Naive B cell (primary cell): ENCODE data around the gene TCP11L1. TPM values are rescaled to one million over a fixed set of nuclear protein-coding genes. Genes with fewer than 3 reads are reported as not detected.
A peak's percentile ranks its signal among the peaks of the same experiment; 100 is the strongest.
"Not testable (repeated sequence)": the region's sequence is repeated elsewhere in the genome, so short reads cannot be mapped to it uniquely, and the experiment has no call there.

Experiments
- ATAC-seq, 2 donors: fragments of 150-1000 bp; cut with Tn5 transposase; 2 replicates each; pipeline ENCODE4 v1.10.0; 2021; ENCODE audit warnings: low read depth in 2 of 2, mild to moderate bottlenecking in 2 of 2, moderate library complexity in 2 of 2
- DNase-seq: peaks from one replicate; pipeline ENCODE4 v3.0.0; 2022
- H3K27ac Mint-ChIP-seq, 6 donors: one replicate each; pipeline ENCODE4 v1.8.0; 2020 to 2022; ENCODE audit warnings: mild to moderate bottlenecking in 6 of 6, mixed read lengths in 6 of 6, moderate library complexity in 5 of 6, inconsistent platforms in 2 of 6
- H3K27me3 Mint-ChIP-seq, 3 donors: one replicate each; pipeline ENCODE4 v1.8.0; 2021 to 2022; ENCODE audit warnings: mixed read lengths in 3 of 3, mild to moderate bottlenecking in 1 of 3
- H3K36me3 Mint-ChIP-seq, 2 donors: one replicate each; pipeline ENCODE4 v1.8.0; 2020 to 2022; ENCODE audit warnings: mixed read lengths in 2 of 2, inconsistent platforms in 1 of 2, mild to moderate bottlenecking in 1 of 2
- H3K4me1 Mint-ChIP-seq, 3 donors: one replicate each; pipeline ENCODE4 v1.8.0; 2020 to 2022; ENCODE audit warnings: mixed read lengths in 3 of 3, inconsistent platforms in 1 of 3, mild to moderate bottlenecking in 1 of 3, moderate library complexity in 1 of 3
- H3K4me3 Mint-ChIP-seq, 8 donors: one replicate each; pipeline ENCODE4 v1.8.0; 2020 to 2022; ENCODE audit warnings: mild to moderate bottlenecking in 8 of 8, mixed read lengths in 8 of 8, moderate library complexity in 8 of 8, inconsistent platforms in 2 of 8
- H3K9me3 Mint-ChIP-seq, 7 donors: one replicate each; pipeline ENCODE4 v1.8.0; 2020 to 2022; ENCODE audit warnings: mixed read lengths in 7 of 7, mild to moderate bottlenecking in 5 of 7, inconsistent platforms in 2 of 7, moderate library complexity in 1 of 7
- polyA plus RNA-seq, 6 donors: library from polyadenylated mRNA; unstranded; fragments of 300-500 nt; fragmentation: Illumina TruSeq; gene quantifications; one replicate each; pipeline ENCODE4 v1.2.3, GENCODE V29; 2021; ENCODE audit warnings: low read depth in 6 of 6

TCP11L1 gene
- polyA plus RNA-seq, 6 donors from 2014 or later = 4.7 to 10.1 (median 8.5) TPM

GRCh38 chr11:33110083-33110482, 70.7 kb downstream of the TCP11L1 start:
- no peaks in the 10 kb centered on the region for H3K4me1 Mint-ChIP-seq
- no peaks in the 10 kb centered on the region for H3K27me3 Mint-ChIP-seq
- no peaks in the 10 kb centered on the region for H3K9me3 Mint-ChIP-seq
- DNase-seq (no peak), ATAC-seq (no peak)
- peaks cover 7 to 15% of the 10 kb centered on the region in 2 donors for H3K36me3 Mint-ChIP-seq
- no peak overlapping the region for H3K4me3 Mint-ChIP-seq
- no peak overlapping the region for H3K27ac Mint-ChIP-seq

GRCh38 chr11:33116535-33116934, 77.2 kb downstream of the TCP11L1 start:
- ATAC-seq = no peak
- no peaks in the 10 kb centered on the region for H3K27me3 Mint-ChIP-seq
- H3K9me3 Mint-ChIP-seq = no peaks in the 10 kb centered on the region
- no peaks in the 10 kb centered on the region for H3K36me3 Mint-ChIP-seq
- DNase-seq = no peak
- H3K4me3 Mint-ChIP-seq = no peak overlapping the region
- H3K27ac Mint-ChIP-seq = no peak overlapping the region
- H3K4me1 Mint-ChIP-seq = no peaks in the 10 kb centered on the region

GRCh38 chr11:33122696-33123095, 83.3 kb downstream of the TCP11L1 start:
- not testable (repeated sequence) for DNase-seq, H3K9me3 Mint-ChIP-seq, H3K36me3 Mint-ChIP-seq, H3K4me3 Mint-ChIP-seq, ATAC-seq, H3K27me3 Mint-ChIP-seq, H3K4me1 Mint-ChIP-seq
- peak overlapping the region in 2 of 6 donors; percentile 78 to 88 for H3K27ac Mint-ChIP-seq

Other genes with a start within 250 kb of the TCP11L1 start
- not detected for gene CCDC73, start 244.9 kb upstream of the TCP11L1 start, polyA plus RNA-seq
- not detected for gene PRRG4, start 209.6 kb upstream of the TCP11L1 start, polyA plus RNA-seq
- 1 to 10 TPM in 5 of 6 donors, not detected in 1; 1.0 to 2.0 (median 1.8) TPM for gene QSER1, start 146.8 kb upstream of the TCP11L1 start, polyA plus RNA-seq
- gene DEPDC7, start 23.7 kb upstream of the TCP11L1 start, polyA plus RNA-seq = under 1 TPM in 1 of 6 donors, not detected in 5; 0.27 TPM
- gene CSTF3, start 121.9 kb downstream of the TCP11L1 start, polyA plus RNA-seq = 10 to 100 TPM; 13.1 to 20.8 (median 15.4) TPM
- 10 to 100 TPM; 32.9 to 44.0 (median 36.7) TPM for gene HIPK3, start 217.8 kb downstream of the TCP11L1 start, polyA plus RNA-seq